Calu3 (cell line): Measurements from ENCODE around the gene ZAR1L. TPM values are rescaled to one million over a fixed set of nuclear protein-coding genes. Genes with fewer than 3 reads are reported as not detected.

Experiments
- BruUV-seq: library from RNA; stranded (reverse); fragments of 400-500 nt; replicated peaks from 2 replicates; lab custom pipeline; 2021; lab: Mats Ljungman, UMichigan
- CTCF ChIA-PET: fragments of 300-600 bp; sonication (Branson Sonifier 250); formaldehyde crosslinking; loops from one replicate; lab custom pipeline; 2022; ENCODE audit warnings: antibody characterized with exemption; lab: Charles Lee
- DNase-seq: peaks from one replicate; pipeline ENCODE4 v3.0.0; 2022
- H3K27ac Mint-ChIP-seq: one replicate; pipeline ENCODE4 v1.8.0; 2022; ENCODE audit warnings: mixed read lengths; ENCODE audit not compliant: unreplicated experiment
- H3K27me3 Mint-ChIP-seq: one replicate; pipeline ENCODE4 v1.8.0; 2022; ENCODE audit warnings: mixed read lengths; ENCODE audit not compliant: unreplicated experiment
- H3K36me3 Mint-ChIP-seq: one replicate; pipeline ENCODE4 v1.8.0; 2022; ENCODE audit warnings: mild to moderate bottlenecking, moderate library complexity, mixed read lengths; ENCODE audit not compliant: insufficient read depth, unreplicated experiment
- H3K4me1 Mint-ChIP-seq: one replicate; pipeline ENCODE4 v1.8.0; 2022; ENCODE audit warnings: mild to moderate bottlenecking, low read depth, mixed read lengths; ENCODE audit not compliant: unreplicated experiment
- H3K4me3 Mint-ChIP-seq: one replicate; pipeline ENCODE4 v1.8.0; 2022; ENCODE audit warnings: mild to moderate bottlenecking, low read depth, moderate library complexity, mixed read lengths; ENCODE audit not compliant: unreplicated experiment
- H3K9me3 Mint-ChIP-seq: one replicate; pipeline ENCODE4 v1.8.0; 2022; ENCODE audit warnings: low read depth, mixed read lengths; ENCODE audit not compliant: unreplicated experiment
- intact Hi-C: fragments of 100-400 bp; cut with micrococcal nuclease; formaldehyde crosslinking; loops from one replicate; pipeline ENCODE4 v1.10.0; 2022; ENCODE audit not compliant: unreplicated experiment
- total RNA-seq: library from RNA; stranded (reverse); gene quantifications from 2 replicates; pipeline ENCODE4 v1.2.3, GENCODE V29; 2022
- TF ChIP-seq, protein P1 (sequence below): fragments of 200-600 bp; IDR thresholded peaks from one replicate; pipeline ENCODE4 v1.8.0; 2022; ENCODE audit warnings: antibody characterized with exemption; ENCODE audit not compliant: unreplicated experiment

ZAR1L gene
- total RNA-seq, 1 experiment from 2014 or later = not detected

DNA sequence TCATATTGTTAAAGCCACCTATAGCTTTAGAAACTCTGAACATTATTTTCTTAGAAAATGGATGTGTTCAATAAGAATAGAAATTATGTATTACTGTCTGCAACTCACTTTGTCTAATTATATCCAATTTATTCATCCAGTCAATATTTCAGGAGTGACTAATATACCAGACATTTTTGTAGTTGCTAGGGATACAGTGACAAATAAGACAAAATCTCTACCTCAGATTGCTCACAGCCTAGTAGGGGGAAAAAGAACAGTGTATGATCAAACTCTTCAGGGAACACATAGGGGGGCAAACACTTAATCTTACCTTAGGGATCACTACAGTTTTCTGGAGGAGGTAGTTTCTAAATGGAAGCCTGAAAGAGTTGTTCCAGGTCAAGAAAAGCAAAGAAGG is 8.7 kb upstream of the ZAR1L start:
- BruUV-seq = no TSS peak
- H3K4me3 Mint-ChIP-seq = no peak overlapping the region
- intact Hi-C loops = no loop called here

DNA sequence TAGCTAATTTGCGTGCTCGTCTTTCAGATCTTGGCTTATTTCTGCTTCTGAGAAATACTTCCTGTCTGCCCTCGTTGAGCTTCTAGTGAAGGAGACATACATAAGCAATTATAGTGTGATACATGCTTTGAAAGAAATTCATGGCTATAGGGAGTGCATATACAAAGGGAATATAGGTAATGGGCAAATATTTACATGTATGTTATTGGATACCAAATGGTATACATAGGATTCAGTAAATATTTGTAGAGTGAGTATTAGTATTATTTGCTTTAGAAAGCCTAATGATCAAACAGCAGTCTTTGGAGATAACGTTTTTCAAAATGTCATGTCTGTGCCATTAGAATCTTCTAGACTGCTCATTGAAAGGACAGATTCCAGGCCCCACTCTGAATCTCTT is 5.4 kb upstream of the ZAR1L start:
- Mint-ChIP-seq H3K4me3 (no peak overlapping the region), H3K4me1 (no peaks in the 10 kb centered on the region), H3K27me3 (no peaks in the 10 kb centered on the region), H3K36me3 (peaks cover 6% of the 10 kb centered on the region), H3K9me3 (no peaks in the 10 kb centered on the region), H3K27ac (no peak overlapping the region)
- intact Hi-C loops = no loop called here
- no TSS peak for BruUV-seq
- TF ChIP-seq, protein P1, sequence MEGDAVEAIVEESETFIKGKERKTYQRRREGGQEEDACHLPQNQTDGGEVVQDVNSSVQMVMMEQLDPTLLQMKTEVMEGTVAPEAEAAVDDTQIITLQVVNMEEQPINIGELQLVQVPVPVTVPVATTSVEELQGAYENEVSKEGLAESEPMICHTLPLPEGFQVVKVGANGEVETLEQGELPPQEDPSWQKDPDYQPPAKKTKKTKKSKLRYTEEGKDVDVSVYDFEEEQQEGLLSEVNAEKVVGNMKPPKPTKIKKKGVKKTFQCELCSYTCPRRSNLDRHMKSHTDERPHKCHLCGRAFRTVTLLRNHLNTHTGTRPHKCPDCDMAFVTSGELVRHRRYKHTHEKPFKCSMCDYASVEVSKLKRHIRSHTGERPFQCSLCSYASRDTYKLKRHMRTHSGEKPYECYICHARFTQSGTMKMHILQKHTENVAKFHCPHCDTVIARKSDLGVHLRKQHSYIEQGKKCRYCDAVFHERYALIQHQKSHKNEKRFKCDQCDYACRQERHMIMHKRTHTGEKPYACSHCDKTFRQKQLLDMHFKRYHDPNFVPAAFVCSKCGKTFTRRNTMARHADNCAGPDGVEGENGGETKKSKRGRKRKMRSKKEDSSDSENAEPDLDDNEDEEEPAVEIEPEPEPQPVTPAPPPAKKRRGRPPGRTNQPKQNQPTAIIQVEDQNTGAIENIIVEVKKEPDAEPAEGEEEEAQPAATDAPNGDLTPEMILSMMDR = no peak
- DNase-seq = no peak
- CTCF ChIA-PET = no interaction called here

More for the DNA sequence above, 8.7 kb upstream of the ZAR1L start:
- Mint-ChIP-seq H3K27ac (no peak overlapping the region), H3K27me3 (no peaks in the 10 kb centered on the region), H3K4me1 (no peaks in the 10 kb centered on the region), H3K36me3 (no peaks in the 10 kb centered on the region), H3K9me3 (no peaks in the 10 kb centered on the region)
- CTCF ChIA-PET = no interaction called here
- TF ChIP-seq, protein P1 = no peak
- DNase-seq = no peak

DNA sequence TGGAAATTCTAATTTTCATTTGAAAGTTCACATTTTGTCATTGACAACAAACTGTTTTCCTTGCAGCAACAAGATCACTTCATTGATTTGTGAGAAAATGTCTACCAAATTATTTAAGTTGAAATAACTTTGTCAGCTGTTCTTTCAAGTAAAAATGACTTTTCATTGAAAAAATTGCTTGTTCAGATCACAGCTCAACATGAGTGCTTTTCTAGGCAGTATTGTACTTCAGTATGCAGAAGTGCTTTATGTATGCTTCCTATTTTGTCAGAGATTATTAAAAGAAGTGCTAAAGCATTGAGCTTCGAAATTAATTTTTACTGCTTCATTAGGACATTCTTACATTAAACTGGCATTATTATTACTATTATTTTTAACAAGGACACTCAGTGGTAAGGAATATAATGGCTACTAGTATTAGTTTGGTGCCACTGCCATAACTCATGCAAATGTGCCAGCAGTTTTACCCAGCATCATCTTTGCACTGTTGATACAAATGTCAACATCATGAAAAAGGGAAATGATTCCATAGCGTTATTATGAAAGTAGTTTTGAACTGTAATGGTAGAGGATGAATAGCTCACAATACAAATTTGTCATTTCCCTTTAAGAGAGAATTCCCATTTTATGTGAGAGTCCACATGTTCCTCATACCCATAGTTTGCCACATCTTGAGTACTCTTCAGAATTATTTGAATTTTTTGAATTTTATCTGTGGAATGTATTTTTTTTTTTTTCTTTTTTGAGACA is 2.7 kb upstream of the ZAR1L start:
- no peak overlapping the region for H3K27ac Mint-ChIP-seq

DNA sequence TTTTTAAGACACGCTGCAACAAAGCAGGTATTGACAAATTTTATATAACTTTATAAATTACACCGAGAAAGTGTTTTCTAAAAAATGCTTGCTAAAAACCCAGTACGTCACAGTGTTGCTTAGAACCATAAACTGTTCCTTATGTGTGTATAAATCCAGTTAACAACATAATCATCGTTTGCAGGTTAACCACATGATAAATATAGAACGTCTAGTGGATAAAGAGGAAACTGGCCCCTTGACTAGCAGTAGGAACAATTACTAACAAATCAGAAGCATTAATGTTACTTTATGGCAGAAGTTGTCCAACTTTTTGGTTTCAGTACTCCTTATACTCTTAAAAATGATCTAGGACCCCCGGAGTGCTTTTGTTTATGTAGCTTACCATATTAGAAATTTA is 1.3 kb upstream of the ZAR1L start:
- no peaks in the 10 kb centered on the region for H3K4me1 Mint-ChIP-seq
- no peaks in the 10 kb centered on the region for H3K9me3 Mint-ChIP-seq
- CTCF ChIA-PET = no interaction called here
- intact Hi-C loops = no loop called here
- peaks cover 17% of the 10 kb centered on the region for H3K36me3 Mint-ChIP-seq
- TF ChIP-seq, protein P1 = no peak
- H3K27ac Mint-ChIP-seq = no peak overlapping the region
- no TSS peak for BruUV-seq
- H3K27me3 Mint-ChIP-seq = no peaks in the 10 kb centered on the region
- DNase-seq = no peak
- H3K4me3 Mint-ChIP-seq = peak overlapping the region; percentile 84

More for the DNA sequence above, 2.7 kb upstream of the ZAR1L start:
- intact Hi-C loops = no loop called here
- H3K36me3 Mint-ChIP-seq = peaks cover 17% of the 10 kb centered on the region
- no peaks in the 10 kb centered on the region for H3K27me3 Mint-ChIP-seq
- H3K9me3 Mint-ChIP-seq = no peaks in the 10 kb centered on the region
- no peak overlapping the region for H3K4me3 Mint-ChIP-seq
- CTCF ChIA-PET = no interaction called here
- no TSS peak for BruUV-seq
- H3K4me1 Mint-ChIP-seq = no peaks in the 10 kb centered on the region
- DNase-seq = no peak
- TF ChIP-seq, protein P1 = no peak
